ENCODE results near the gene ABHD17B. TPM values are rescaled to one million over a fixed set of nuclear protein-coding genes. Genes with fewer than 3 reads are reported as not detected.

The ABHD17B gene
- total and polyA plus RNA-seq, 10 of the 15 experiments (the other 5 are each of a cell fraction or from before 2014, with no cell fraction given): 3.5 to 21.4 (median 16.6) TPM

DNA sequence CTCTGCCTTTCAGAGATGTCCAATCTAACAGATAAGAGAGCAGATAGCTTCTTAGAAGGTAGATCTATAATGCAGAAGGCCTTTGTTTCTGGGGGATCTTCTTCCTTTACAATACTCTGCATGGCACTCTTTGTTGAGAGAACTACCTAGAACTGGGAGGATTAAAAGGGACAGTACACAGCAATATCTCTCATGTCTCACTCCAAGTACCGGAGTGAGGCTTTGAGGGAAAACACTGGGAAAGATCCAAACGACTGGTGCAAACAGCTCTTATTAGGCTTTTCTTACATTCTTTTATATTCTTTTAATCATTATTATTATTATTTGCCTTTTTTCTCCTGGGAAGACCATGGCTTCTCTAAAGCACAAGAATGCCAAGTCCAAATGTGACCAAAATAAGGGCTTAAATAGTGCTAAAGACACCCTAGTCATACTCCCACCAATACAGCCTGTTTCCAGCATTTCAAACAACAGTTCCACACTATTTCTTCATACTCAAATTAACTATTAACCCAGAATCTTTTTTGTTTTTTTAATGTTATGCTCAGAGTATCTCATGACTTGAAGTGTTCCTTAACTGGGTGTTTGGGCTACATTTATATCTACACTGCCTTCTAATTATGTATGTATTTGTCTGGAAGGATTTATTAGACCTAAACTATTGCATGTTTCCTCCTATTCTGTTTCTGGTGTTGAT is 52.7 kb downstream of the ABHD17B start:
- Histone ChIP-seq H3K27ac (ENCODE audit: control insufficient read depth, insufficient read depth) (no peak overlapping the region), H3K9ac (ENCODE audit: control insufficient read depth, insufficient read depth, low read length) (no peak overlapping the region), H3K9me3 (replicated peaks; ENCODE audit: control insufficient read depth, insufficient read depth, low read length) (peaks cover 18% of the 10 kb centered on the region), H3K79me2 (ENCODE audit: control insufficient read depth, insufficient read depth, low read length) (no peaks in the 10 kb centered on the region), H3K36me3 (ENCODE audit: control insufficient read depth in 2 of 2, insufficient read depth in 2 of 2, low read length in 1 of 2) (no peaks in the 10 kb centered on the region; a peak in 1 of 4 replicates), H4K20me1 (ENCODE audit: control insufficient read depth, insufficient read depth) (no peaks in the 10 kb centered on the region), H3K4me2 (ENCODE audit: control insufficient read depth, insufficient read depth) (no peak overlapping the region), H3K4me1 (ENCODE audit: control insufficient read depth, insufficient read depth, low read length) (no peaks in the 10 kb centered on the region; the same call in 1 of the 2 replicates), H3K27me3 (replicated peaks in 1 of 2; ENCODE audit: control insufficient read depth in 2 of 2, insufficient read depth in 2 of 2, low read length in 1 of 2) (no peaks in the 10 kb centered on the region), H2AFZ (ENCODE audit: control insufficient read depth, low read depth, low read length) (no peak overlapping the region), H3K4me3 (no peak overlapping the region)
- TF ChIP-seq CHD4 (IDR thresholded peaks at IDR 0.05): no peak
- no peak for TF ChIP-seq SIN3A (IDR thresholded peaks at IDR 0.05; ENCODE audit: low read depth, low read length)
- TF ChIP-seq FOXM1 (IDR thresholded peaks at IDR 0.05; ENCODE audit: low read depth, low read length): no peak
- no peak for TF ChIP-seq HDAC6 (IDR thresholded peaks at IDR 0.05; ENCODE audit: unreplicated experiment)
- no peak for TF ChIP-seq RELA (IDR thresholded peaks at IDR 0.05; ENCODE audit: borderline replicate concordance, partially characterized antibody)
- no peak for TF ChIP-seq BMI1 (IDR thresholded peaks at IDR 0.05; ENCODE audit: borderline replicate concordance)
- no peak for TF ChIP-seq HDGF (IDR thresholded peaks at IDR 0.05)
- TF ChIP-seq, protein P1, sequence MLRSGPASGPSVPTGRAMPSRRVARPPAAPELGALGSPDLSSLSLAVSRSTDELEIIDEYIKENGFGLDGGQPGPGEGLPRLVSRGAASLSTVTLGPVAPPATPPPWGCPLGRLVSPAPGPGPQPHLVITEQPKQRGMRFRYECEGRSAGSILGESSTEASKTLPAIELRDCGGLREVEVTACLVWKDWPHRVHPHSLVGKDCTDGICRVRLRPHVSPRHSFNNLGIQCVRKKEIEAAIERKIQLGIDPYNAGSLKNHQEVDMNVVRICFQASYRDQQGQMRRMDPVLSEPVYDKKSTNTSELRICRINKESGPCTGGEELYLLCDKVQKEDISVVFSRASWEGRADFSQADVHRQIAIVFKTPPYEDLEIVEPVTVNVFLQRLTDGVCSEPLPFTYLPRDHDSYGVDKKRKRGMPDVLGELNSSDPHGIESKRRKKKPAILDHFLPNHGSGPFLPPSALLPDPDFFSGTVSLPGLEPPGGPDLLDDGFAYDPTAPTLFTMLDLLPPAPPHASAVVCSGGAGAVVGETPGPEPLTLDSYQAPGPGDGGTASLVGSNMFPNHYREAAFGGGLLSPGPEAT (IDR thresholded peaks at IDR 0.05; ENCODE audit: low read depth): no peak
- no peak for TF ChIP-seq TCF7 (IDR thresholded peaks at IDR 0.05; ENCODE audit: borderline replicate concordance)
- no peak for TF ChIP-seq RAD51 (IDR thresholded peaks at IDR 0.05)
- RAD21 ChIA-PET (ENCODE audit: unreplicated experiment): interaction anchor here (1.2 kb wide), 1 partner anchor 34 kb away, joined by 3 read pairs; no protein-coding TSS in a partner anchor
- DNase-seq (ENCODE audit: low read depth, low spot score) (no peak), ATAC-seq (no peak), FAIRE-seq (no peak)
- CTCF ChIA-PET: interaction anchor here (0.7 kb wide), 1 partner anchor 167 kb away, joined by 3 read pairs; no protein-coding TSS in a partner anchor
- in situ Hi-C loops (cut with MboI) (no loop called here), intact Hi-C loops (cut with micrococcal nuclease; ENCODE audit: unreplicated experiment) (no loop called here)
- 93% methylated on average over 2 of the region's 2 CpGs for WGBS (ENCODE audit: insufficient coverage, insufficient replicate concordance, low lambda C conversion rate, missing lambda C conversion rate)
- POLR2A ChIA-PET: no interaction called here
- SMC1A ChIA-PET (ENCODE audit: uncharacterized antibody, unreplicated experiment): interaction anchor here (1.9 kb wide), 1 partner anchor 28 kb away, joined by 5 read pairs; no protein-coding TSS in a partner anchor
- no TSS peak for BruUV-seq (replicated peaks)
